Neural cell (in vitro differentiated cells): ENCODE measurements around the gene SYT1. TPM values are rescaled to one million over a fixed set of nuclear protein-coding genes. Genes with fewer than 3 reads are reported as not detected.

Source experiments
- H2AFZ ChIP-seq: fragments of 200-600, 300-800 bp; sonication (generic), shearing (Covaris generic); 2 replicates; pipeline ENCODE4 v1.6.0; 2014; ENCODE audit warnings: low read depth, mild to moderate bottlenecking, antibody characterized with exemption, low read length, moderate library complexity
- H3F3A ChIP-seq: fragments of 200-600 bp; shearing (Covaris generic); 2 replicates; pipeline ENCODE4 v1.6.1; 2016; ENCODE audit warnings: mild to moderate bottlenecking, moderate library complexity, mixed read lengths, antibody characterized with exemption, low read length; ENCODE audit not compliant: insufficient read depth, poor library complexity, severe bottlenecking
- H3K27ac ChIP-seq: fragments of 200-600, 300-800 bp; sonication (generic), shearing (Covaris generic); 2 replicates; pipeline ENCODE4 v1.5.1; 2014; ENCODE audit warnings: mild to moderate bottlenecking, low read length, moderate library complexity
- H3K27me3 ChIP-seq: fragments of 300-800, 200-600 bp; sonication (generic), shearing (Covaris generic); 2 replicates; pipeline ENCODE4 v1.6.0; 2014; ENCODE audit warnings: mild to moderate bottlenecking, low read depth, low read length, moderate library complexity; ENCODE audit not compliant: insufficient read depth
- H3K36me3 ChIP-seq: fragments of 300-800, 200-600 bp; sonication (generic), shearing (Covaris generic); 2 replicates; pipeline ENCODE4 v1.5.1; 2014; ENCODE audit warnings: mild to moderate bottlenecking, antibody characterized with exemption, low read length, moderate library complexity; ENCODE audit not compliant: insufficient read depth
- H3K4me2 ChIP-seq: fragments of 300-800, 200-600 bp; sonication (generic), shearing (Covaris generic); 2 replicates; pipeline ENCODE4 v1.6.0; 2014; ENCODE audit warnings: mild to moderate bottlenecking, low read length
- H3K4me3 ChIP-seq: fragments of 300-800, 200-600 bp; sonication (generic), shearing (Covaris generic); 2 replicates; pipeline ENCODE4 v1.5.1; 2014; ENCODE audit warnings: mild to moderate bottlenecking, low read length, moderate library complexity
- H3K79me2 ChIP-seq: fragments of 200-600 bp; shearing (Covaris generic); replicated peaks from 2 replicates; pipeline ENCODE4 v1.6.0; 2014; ENCODE audit warnings: mild to moderate bottlenecking, low read length, moderate library complexity; ENCODE audit not compliant: insufficient read depth
- H3K9ac ChIP-seq: fragments of 300-800, 200-600 bp; sonication (generic), shearing (Covaris generic); 2 replicates; pipeline ENCODE4 v1.6.1; 2016; ENCODE audit warnings: mild to moderate bottlenecking, low read length, mixed read lengths
- H3K9me2 ChIP-seq: fragments of 200-600 bp; shearing (Covaris generic); 2 replicates; pipeline ENCODE4 v1.6.1; 2016; ENCODE audit warnings: mild to moderate bottlenecking, low read length, mixed read lengths; ENCODE audit not compliant: insufficient read depth
- H3K9me3 ChIP-seq: fragments of 200-600, 300-800 bp; sonication (generic), shearing (Covaris generic); 2 replicates; pipeline ENCODE4 v1.6.1; 2016; ENCODE audit warnings: mild to moderate bottlenecking, mixed run types, low read length, moderate library complexity, mixed read lengths
- H4K20me1 ChIP-seq: fragments of 200-600 bp; shearing (Covaris generic); 2 replicates; pipeline ENCODE4 v1.6.1; 2016; ENCODE audit warnings: mild to moderate bottlenecking, mixed run types; ENCODE audit not compliant: insufficient read depth
- EP300 ChIP-seq: fragments of 450-650 bp; conservative IDR thresholded peaks from 2 replicates; pipeline ENCODE4 v1.6.1; 2014; ENCODE audit warnings: antibody characterized with exemption, mild to moderate bottlenecking, moderate library complexity; ENCODE audit not compliant: poor library complexity, severe bottlenecking
- EZH2 ChIP-seq: fragments of 200-600, 300-800 bp; shearing (Covaris generic), sonication (generic); IDR thresholded peaks from 2 replicates; pipeline ENCODE4 v1.6.1; 2014; ENCODE audit warnings: antibody characterized with exemption, low read length, borderline replicate concordance, mild to moderate bottlenecking; ENCODE audit not compliant: insufficient read depth, poor library complexity, severe bottlenecking
- MXI1 ChIP-seq: fragments of 450-650 bp; conservative IDR thresholded peaks from 2 replicates; pipeline ENCODE4 v1.6.1; 2014; ENCODE audit warnings: antibody characterized with exemption, mild to moderate bottlenecking; ENCODE audit not compliant: poor library complexity, severe bottlenecking
- POLR2AphosphoS5 ChIP-seq: IDR thresholded peaks from 2 replicates; pipeline ENCODE4 v1.6.1; 2012
- RAD21 ChIP-seq: fragments of 450-650 bp; conservative IDR thresholded peaks from 2 replicates; pipeline ENCODE4 v1.6.1; 2014; ENCODE audit warnings: antibody characterized with exemption, mild to moderate bottlenecking, moderate library complexity
- SMC3 ChIP-seq: fragments of 450-650 bp; conservative IDR thresholded peaks from 2 replicates; pipeline ENCODE4 v1.6.1; 2014; ENCODE audit warnings: antibody characterized with exemption, mild to moderate bottlenecking, moderate library complexity; ENCODE audit not compliant: poor library complexity
- TAF1 ChIP-seq: IDR thresholded peaks from 2 replicates; pipeline ENCODE4 v1.6.1; 2012; ENCODE audit warnings: low read depth
- polyA plus RNA-seq: library from polyadenylated mRNA; depleted of rRNA; stranded (reverse); fragments of >200 nt; gene quantifications from 2 replicates; pipeline ENCODE4 v1.2.3, GENCODE V29; 2014
- TF ChIP-seq, protein P1 (sequence below): IDR thresholded peaks from 2 replicates; pipeline ENCODE4 v1.6.1; 2012; ENCODE audit warnings: borderline replicate concordance
- TF ChIP-seq, protein P2 (sequence below): fragments of 450-650 bp; IDR thresholded peaks from 2 replicates; pipeline ENCODE4 v1.5.1; 2014; ENCODE audit warnings: antibody characterized with exemption, mild to moderate bottlenecking, moderate library complexity; ENCODE audit not compliant: poor library complexity, severe bottlenecking

The SYT1 gene
- polyA plus RNA-seq, 1 donor from 2014 or later: 103 TPM

DNA sequence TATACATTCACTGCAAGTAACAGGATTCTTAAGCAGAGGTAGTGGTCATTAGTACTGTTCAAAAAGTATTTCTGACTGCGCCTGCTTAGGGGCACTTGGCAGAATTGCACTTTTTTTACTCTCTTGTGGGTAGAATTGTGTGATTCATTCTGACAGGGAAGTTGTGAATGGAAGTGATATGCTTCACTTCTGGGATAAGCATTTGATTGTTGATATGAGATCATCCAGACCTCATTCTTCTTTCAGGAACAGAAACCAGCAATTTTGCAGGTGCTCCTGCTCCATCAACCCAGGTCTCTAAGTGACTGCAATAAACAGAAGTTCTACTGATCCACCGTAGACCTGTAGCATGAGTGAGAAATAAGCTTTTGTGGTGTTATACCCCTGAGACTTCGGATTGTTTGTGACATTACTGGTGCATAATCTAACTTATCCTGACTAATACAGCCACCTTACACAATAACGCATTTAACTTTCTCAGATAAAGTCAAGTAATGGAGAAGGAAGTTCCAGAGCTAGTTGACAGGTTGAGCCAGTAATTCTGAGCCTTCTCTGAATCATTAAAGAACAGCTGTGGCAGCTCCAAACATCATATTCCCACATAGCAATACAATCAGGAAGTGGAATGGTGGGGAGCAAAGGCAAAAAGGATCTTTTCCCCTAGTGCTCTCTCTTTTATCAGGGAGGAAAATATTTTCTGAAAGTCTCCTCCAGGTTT is 387.9 kb downstream of the SYT1 start:
- TF ChIP-seq, protein P1, sequence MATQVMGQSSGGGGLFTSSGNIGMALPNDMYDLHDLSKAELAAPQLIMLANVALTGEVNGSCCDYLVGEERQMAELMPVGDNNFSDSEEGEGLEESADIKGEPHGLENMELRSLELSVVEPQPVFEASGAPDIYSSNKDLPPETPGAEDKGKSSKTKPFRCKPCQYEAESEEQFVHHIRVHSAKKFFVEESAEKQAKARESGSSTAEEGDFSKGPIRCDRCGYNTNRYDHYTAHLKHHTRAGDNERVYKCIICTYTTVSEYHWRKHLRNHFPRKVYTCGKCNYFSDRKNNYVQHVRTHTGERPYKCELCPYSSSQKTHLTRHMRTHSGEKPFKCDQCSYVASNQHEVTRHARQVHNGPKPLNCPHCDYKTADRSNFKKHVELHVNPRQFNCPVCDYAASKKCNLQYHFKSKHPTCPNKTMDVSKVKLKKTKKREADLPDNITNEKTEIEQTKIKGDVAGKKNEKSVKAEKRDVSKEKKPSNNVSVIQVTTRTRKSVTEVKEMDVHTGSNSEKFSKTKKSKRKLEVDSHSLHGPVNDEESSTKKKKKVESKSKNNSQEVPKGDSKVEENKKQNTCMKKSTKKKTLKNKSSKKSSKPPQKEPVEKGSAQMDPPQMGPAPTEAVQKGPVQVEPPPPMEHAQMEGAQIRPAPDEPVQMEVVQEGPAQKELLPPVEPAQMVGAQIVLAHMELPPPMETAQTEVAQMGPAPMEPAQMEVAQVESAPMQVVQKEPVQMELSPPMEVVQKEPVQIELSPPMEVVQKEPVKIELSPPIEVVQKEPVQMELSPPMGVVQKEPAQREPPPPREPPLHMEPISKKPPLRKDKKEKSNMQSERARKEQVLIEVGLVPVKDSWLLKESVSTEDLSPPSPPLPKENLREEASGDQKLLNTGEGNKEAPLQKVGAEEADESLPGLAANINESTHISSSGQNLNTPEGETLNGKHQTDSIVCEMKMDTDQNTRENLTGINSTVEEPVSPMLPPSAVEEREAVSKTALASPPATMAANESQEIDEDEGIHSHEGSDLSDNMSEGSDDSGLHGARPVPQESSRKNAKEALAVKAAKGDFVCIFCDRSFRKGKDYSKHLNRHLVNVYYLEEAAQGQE: no peak
- no peak for TF ChIP-seq TAF1
- TF ChIP-seq RAD21: no peak
- TF ChIP-seq POLR2AphosphoS5: no peak
- no peak for TF ChIP-seq EP300
- TF ChIP-seq EZH2: no peak
- no peak for TF ChIP-seq SMC3
- TF ChIP-seq, protein P2, sequence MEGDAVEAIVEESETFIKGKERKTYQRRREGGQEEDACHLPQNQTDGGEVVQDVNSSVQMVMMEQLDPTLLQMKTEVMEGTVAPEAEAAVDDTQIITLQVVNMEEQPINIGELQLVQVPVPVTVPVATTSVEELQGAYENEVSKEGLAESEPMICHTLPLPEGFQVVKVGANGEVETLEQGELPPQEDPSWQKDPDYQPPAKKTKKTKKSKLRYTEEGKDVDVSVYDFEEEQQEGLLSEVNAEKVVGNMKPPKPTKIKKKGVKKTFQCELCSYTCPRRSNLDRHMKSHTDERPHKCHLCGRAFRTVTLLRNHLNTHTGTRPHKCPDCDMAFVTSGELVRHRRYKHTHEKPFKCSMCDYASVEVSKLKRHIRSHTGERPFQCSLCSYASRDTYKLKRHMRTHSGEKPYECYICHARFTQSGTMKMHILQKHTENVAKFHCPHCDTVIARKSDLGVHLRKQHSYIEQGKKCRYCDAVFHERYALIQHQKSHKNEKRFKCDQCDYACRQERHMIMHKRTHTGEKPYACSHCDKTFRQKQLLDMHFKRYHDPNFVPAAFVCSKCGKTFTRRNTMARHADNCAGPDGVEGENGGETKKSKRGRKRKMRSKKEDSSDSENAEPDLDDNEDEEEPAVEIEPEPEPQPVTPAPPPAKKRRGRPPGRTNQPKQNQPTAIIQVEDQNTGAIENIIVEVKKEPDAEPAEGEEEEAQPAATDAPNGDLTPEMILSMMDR: no peak
- no peak for TF ChIP-seq MXI1
- Histone ChIP-seq H3K27me3 (no peaks in the 10 kb centered on the region), H3K9me3 (no peaks in the 10 kb centered on the region)

DNA sequence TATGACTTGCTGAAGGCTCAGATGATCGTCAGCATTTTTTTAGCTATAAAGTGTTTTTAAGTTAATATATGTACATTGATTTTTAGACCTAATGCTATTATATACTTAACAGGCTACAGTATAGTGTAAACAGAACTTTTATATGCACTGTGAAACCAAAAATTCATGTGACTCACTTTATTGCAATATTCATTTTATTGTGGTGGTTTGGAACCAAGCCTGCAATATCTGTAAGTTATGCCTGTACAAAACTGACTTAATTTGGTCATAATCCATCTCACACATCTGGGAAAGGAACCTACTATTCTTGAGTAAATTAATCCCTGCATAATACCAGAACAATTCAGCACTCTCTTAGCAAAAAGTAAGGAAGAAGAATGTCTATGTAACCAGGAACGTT is 390.7 kb downstream of the SYT1 start:
- Histone ChIP-seq H3F3A (no peaks in the 10 kb centered on the region), H3K4me3 (no peak overlapping the region), H3K27ac (no peak overlapping the region), H3K27me3 (no peaks in the 10 kb centered on the region), H3K9me2 (no peaks in the 10 kb centered on the region), H3K4me2 (no peak overlapping the region), H3K9me3 (no peaks in the 10 kb centered on the region), H4K20me1 (no peaks in the 10 kb centered on the region), H3K36me3 (peaks cover 6% of the 10 kb centered on the region), H3K79me2 (no peaks in the 10 kb centered on the region), H2AFZ (no peak overlapping the region), H3K9ac (no peak overlapping the region)
- no peak for TF ChIP-seq EZH2
- TF ChIP-seq RAD21: no peak
- TF ChIP-seq SMC3: no peak

More for the DNA sequence above, 387.9 kb downstream of the SYT1 start:
- Histone ChIP-seq H3K9me2 (no peaks in the 10 kb centered on the region), H3K9ac (no peak overlapping the region), H3K79me2 (no peaks in the 10 kb centered on the region), H2AFZ (no peak overlapping the region), H3K27ac (no peak overlapping the region), H3K4me3 (no peak overlapping the region), H4K20me1 (no peaks in the 10 kb centered on the region), H3K4me2 (no peak overlapping the region), H3F3A (no peaks in the 10 kb centered on the region), H3K36me3 (peaks cover 6% of the 10 kb centered on the region)
